Dedifferentiated amniotic fluid mesenchymal stem cell (primary cell): ENCODE data around the gene KCTD16.
A peak's percentile ranks its signal among the peaks of the same experiment; 100 is the strongest.

Experiments used
- DNase-seq: peaks from one replicate; pipeline ENCODE4 v3.0.0-alpha.2; 2016; ENCODE audit errors: extremely low spot score

KCTD16 gene

DNA sequence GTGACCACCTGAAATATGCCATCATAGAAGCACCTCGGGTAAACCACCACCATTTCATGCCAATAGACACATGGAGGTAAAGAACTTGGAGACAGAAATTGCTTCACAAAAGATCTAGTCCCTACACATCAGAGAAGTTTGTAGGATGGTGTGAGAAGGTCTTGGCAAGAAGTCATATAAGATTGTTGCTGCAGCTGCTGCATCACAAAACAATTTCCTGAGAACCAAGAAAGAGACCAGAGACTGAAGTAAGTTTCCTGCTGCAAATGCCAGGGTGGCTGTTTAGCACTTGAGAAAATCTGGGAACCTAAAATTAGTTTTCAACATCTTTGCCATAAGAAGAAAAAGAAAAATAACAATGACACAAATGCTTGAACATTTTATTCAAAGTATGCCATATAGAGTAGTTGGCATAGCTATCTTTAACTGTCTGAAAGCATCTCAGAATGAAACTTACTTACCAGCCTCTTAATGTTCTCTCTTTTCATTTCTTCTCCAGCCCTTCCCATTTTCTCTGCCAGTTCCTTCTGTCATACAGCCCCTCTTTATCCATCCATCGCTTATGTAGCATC, 114.3 kb downstream of the KCTD16 start:
- DNase-seq: peak; percentile 44

DNA sequence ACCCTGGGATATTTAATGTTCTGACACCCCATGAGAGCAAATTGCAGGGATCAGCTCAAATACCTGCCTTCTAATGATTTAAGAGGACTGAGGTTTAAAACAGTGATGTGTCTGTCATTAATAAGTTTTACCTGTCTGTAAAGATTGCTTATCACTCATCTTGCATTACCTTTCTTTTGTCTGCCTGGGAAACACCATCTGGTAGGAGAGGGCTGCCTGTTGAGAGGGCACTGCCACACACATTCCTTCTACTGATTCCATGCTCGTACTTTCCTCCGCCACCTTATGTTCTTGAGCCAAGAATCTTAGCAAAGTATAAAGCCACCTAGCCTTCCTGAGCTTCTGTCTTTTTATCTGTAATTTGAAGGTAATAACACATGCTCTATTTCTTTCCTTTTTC, 118.6 kb downstream of the KCTD16 start:
- DNase-seq: no peak

DNA sequence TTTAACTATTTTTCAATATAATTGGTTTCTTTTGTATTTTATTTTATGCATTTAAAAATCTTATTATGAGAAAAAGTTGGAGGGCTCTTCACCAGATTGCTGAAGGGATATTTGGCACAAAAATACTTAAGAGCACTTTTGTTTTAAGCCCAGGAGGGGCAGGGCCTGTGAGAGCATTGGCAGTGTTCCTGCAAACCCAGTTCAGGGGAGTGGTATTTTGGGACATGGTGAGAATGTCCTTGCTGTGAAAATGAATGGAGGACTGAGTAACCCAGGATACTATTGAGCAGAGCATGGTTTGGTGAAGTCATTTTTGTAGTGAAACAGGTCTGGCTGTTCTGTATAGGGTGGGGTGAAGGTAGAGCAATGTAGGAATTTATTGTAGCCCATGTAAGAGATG, 121.4 kb downstream of the KCTD16 start:
- no peak for DNase-seq

DNA sequence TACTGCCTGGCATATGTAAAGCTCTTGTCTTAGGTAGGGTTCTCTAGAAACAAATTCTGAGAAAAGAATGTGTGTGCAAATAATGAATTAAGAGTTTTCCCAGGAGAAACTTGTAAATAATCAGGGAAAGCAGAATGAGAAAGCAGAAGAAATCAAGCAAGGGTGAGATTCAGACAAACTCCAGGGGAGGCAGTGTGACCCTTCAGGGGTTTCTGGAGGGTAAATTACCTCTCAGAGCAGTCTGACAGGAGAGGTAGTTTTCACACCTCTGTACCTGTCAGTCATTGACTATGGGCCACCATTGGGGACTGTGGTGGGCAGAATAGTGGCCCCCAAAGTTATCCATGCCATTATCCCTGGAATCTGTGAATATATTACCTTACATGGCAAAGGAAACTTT, 124.6 kb downstream of the KCTD16 start:
- DNase-seq: no peak

DNA sequence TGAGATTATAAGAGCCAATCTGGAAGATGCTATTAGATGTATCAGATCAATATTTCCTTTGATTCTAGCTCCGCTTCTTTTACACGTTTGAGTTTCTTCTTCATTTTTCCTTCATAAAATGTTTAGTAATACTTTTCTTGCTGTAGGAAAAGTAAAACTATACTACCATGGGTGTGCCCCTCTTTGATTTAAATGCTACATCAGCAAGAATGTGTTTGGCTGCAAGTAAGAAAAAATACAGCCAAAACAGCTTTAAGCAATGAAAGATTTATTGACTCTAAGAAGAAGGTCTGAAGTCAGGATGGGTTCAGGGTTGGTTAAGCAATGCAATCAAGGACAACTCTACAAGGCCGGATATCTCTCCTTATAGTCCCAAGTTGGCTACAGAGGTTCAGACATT, 126.4 kb downstream of the KCTD16 start:
- DNase-seq: no peak

DNA sequence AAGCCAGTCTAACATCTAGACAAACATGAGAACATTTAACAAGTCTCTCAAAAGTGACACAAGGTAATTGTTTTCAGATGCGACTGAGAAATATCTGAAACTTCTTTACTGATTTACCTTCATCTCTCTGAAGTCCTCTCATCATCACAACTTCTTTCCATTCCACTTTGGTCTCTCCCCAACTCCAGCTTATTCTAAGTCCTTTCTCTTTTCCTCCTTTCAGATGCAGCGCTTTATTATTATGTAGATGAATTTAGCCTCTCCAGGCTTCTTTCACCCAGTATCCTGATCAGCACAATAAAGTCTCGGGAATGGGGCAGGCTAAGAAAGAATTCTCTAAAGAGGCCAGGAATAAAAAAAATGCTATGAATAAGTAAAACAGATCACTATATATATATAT, 128.0 kb downstream of the KCTD16 start:
- DNase-seq: no peak

DNA sequence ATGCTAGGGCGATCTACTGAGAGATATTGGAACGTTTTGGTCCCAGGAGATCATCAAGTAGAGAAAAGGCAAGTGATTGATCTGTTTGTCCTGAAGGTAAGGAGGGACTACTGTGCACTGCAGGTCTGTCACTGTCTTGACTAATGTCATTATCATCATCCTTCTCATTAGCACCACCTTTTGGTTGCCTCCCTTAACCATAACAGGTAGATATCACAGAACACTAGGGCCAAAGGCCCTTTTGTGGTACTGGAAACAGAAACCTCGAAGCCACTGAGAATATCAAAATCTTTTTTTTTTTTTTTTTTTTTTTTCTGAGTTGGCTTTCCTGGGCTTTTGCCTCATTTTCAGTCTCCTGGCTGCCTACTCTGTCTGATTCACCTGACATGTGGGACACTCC, 134.0 kb downstream of the KCTD16 start:
- no peak for DNase-seq

DNA sequence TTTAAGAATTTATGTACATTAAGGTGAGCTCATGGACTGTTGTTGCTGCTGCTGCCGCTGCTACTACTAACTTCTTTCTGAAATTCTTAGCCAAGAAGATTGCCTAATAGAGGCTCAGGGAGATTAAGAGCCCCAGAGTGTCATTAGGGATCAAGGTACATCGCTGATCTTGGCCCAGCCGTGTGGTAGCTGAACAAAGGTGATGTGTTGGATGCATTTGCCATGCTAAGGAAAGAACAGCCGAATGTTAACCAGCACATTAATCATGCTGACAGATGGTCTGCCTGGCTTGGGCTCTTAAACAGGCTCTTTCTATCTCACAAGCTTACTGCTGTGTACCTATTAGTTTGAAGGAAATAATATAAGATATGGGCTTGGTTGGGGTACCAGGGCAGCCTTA, 137.1 kb downstream of the KCTD16 start:
- no peak for DNase-seq

DNA sequence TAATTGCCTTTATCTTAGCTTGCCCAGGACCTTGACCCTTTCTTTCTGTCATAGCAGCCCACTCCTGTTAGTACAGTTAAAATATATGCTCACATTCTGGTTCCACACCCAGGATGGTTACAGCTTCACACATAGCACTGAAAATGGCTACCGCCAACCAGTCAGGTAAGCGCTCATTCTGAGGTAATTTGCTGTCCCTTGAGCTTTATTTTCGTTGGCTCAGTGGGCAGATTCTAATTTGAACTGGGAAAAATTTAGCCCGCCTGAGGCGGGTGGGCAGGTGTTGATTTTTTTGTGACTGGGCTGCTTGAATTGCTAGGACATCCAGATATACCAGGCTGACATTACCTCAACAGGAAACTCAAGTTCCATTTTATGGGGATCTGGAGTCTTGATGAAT, 137.5 kb downstream of the KCTD16 start:
- no peak for DNase-seq

DNA sequence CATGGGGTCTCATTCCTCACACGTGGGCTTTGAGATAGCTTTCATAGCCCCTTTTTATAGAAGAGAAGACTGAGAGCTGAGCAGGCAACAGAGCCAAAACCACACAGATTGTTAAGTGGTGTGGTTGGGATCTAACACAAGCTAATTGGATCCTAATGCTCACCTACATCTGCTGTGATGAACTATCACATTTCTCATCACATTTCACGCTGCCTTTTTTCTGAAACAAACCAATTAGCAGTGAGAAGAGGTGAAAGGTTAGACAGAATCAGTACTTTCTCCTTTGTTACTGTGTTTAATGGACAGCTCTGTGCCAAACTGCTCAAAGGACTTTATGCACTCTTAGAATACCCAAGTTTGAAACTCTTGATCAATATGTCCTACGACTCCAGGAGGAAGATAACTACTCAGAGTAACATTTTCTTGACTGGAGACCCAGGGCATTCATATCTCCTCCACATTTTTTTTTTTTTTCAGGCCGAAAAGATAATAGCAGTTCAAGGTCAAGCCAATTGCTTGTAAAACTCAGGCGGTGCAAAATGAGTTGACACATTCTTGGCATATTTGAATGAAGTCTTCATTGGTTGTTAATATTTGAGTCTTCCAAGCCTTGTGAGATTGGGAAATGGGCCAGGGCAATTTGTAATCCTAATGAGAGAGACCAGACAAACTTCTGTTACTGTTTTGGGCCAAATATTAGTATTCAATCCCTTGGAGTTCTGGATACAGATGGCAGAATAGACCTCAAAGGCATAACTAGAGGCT, 138.4 kb downstream of the KCTD16 start:
- no peak for DNase-seq

DNA sequence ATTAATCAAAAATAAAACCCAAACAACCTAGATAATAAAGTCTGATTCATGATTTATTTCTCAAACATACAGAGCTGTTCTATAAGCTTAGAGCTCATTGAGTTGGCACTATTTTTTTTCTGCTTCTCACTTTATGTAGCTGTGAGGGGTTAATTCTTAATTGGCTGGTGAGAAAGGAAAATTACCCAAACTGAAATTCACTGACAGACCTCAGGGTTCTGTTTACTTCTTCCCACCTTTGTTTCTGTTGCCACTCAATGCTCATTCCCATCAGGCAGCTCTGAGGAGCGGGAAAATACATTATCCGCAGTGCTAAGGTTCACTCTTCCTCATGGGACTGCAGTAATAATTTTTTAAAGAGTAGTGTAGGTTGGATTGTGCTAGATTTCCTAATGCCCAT, 139.9 kb downstream of the KCTD16 start:
- no peak for DNase-seq

DNA sequence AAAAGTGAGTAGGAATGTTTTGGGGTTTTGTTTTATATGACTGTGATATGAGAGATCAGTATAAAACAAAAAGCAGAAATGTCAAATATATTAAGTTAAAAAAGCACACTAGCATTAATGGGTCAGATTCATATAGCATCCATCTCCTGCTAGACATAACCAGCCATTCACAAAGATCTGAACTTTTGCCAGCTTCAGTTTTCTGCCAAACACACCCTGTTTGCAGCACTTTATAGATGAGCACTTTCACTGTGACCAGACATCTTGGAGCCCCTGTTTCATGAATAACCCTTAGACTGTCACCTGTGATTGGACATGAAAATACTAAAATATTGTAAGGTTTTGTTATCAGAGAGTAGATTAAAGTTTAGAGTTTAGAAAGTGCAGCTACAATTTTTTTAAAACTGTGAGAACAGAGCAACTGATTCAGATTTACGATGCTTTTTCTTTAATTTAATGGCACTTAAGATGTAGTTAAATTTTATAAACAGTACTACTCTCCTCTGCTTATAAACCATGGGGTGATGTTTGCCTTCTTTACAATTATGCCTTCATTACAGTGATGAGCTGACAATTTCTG, 142.6 kb downstream of the KCTD16 start:
- DNase-seq: no peak

DNA sequence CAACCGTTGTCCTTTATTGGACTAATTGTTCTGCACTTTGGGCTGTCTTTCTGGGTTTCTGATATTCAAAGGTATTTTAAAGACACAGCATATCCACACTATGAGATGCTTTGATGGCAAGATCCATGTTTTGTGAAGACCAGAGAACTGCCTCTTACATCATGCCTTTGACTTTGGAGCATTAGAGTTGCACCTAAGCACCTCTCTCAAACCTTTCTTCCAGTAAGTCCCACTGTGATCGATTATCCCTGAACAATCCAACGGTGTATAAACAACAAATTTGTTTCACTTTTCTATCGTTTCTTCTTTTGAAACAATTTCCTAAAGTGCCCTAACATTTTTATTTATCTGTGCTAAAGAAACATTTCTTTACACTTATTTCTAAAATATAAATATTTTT, 144.4 kb downstream of the KCTD16 start:
- DNase-seq: no peak

DNA sequence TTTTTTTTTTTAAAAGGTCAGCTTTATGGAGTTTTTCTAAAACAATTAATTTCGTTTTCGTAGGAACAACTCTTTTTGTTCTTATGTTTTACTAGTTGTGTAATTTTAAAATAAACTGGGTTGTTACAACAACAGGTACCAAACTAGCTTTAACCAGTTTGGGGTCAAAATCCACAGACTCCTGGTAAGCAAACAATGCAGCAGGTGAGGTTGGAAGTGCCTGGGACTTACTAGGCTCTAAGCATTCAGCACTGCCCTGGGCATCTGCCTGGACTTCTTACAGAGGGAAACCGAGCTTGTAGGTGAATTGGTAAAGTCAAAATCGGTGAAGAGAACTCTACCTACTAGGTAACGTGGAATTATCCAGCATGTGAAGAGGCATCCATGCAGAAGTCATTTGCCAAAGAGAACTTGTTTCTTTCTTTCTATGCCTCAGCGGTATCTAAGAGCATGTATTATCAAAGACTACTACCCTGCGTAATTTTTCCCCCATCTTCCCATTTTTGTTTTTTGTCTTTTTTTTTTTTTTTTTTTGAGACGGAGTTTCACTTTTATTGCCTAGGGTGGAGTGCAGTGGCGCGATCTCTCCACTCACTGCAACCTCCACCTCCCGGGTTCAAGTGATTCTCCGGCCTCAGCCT, 145.4 kb downstream of the KCTD16 start:
- DNase-seq: no peak

DNA sequence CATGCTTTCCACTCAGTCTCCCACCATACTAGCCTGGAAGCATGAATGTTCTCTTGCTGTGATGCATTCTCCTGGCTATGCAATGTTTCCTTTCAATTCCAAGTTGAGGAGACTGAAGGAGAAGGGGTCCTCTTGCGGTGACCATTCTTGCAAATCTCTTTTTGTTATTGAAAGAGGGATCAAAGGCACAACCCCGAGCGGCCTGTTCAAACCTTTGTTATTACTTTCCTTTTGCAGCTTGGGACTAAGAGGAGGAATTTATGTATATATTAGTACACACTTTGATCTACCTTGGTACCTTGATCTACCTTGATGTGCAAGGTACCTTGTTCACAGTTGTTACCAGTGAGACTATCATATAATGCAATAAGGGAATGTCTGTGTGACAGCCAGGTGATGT, 147.3 kb downstream of the KCTD16 start:
- DNase-seq: no peak

DNA sequence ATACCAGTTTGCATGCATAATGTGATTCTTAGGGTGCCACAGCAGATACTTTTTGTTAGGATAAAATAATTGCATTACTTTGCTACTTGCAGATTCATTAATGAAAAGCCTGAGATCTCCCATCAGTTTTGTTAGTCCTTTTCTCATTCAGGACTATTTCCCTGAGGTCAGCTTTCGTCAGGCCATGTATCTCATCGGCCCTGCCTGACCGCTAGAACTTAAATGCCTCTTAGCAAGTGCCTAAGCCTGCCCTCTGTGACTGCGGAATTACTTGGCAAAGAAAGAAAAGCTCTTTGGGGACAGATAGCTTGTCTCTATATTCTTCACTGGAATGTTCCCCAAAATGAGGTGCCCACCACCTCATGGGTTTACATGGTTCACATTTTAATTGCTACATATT, 147.8 kb downstream of the KCTD16 start:
- no peak for DNase-seq

DNA sequence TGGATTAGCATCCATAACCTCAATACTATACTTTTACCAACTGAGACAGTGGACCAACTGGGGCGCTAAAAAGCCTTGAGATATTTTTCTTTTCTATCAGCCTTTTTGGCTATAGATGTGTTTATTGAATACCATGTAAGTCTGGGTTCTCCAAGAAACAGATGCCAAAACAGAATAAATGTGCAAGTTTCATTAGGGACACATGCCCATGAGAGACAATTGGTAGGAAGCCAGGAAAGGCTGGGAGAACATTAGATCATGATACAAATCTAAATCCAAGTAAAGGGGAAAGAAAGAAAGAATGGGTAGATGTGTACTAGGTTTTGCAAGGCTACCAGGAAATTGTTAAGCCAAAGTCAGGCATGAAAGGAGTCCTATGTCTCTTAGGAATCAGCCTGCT, 152.5 kb downstream of the KCTD16 start:
- DNase-seq: no peak

DNA sequence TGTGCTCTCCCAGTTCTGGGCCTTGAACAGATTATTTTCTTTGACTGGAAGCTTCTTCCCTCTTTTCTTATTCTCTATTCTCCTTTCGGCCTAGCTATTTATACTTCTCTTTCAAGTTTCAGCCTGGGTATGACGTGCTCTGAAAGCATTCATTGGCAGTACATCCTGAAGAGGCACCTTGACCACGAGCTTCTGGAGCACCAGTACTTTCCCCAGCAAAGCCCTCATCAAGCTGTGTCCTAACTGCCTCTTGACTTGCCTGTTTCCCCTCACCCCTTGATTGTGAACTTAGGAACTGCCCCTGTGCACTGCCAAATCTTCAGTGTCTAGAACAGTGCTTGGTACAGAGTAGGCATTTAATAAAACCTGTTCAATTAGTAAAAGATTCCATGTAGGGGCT, 154.9 kb downstream of the KCTD16 start:
- DNase-seq: no peak

DNA sequence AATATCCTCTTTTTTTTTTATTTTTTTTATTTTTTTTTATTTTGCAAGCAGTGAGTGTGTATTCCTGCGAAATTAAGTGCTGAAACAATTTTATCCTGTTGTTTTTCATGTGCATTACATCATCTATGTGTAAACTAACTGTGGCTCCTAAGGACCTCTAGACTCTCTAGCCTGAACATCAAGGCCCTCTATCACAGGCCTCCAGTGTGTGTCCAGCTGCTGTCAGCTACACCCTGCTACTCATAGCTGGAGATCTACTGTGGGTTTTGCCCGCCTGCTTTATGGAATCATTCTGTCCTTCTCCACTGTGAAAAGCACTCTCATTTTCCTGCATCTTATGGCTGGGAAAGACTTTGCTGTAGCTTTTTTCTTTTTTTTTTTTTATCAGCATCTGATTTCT, 157.8 kb downstream of the KCTD16 start:
- DNase-seq: no peak

DNA sequence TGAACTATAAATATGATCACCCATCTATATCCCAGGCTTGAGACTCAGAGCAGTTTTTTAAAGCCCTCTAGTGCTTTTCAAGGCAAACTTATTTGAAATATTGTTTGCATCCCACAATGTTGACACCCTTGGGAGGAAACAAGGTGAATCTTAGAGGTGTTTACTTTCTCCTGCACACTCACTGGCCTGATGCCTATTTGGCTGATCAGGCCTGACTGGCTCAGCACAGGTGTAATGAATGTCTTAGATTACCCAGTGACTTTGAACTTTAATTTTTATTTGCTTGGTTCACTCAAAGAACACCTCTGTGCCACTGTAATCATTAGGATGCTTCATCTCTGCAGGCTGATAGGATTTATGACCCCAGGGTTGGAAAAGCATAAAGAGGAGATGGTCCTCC, 158.3 kb downstream of the KCTD16 start:
- DNase-seq: no peak

DNA sequence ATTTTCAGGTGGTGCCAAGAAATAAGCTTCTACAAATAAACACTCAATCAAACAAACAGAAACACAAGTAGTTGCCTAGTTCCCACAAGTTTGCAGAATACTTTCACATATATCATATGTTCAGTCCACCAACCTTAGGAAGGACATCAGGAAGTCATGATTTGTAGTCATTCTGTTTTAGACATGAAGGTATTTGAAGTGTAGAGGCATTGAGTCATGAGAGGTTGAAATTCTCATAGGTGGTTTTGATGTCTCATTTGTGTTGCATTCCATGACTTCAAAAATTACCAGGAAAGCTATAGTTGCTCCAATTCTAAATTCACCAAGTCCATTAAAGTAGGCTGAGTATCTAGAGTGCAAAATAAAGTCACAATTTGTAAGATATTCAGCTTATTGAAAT, 159.0 kb downstream of the KCTD16 start:
- no peak for DNase-seq

DNA sequence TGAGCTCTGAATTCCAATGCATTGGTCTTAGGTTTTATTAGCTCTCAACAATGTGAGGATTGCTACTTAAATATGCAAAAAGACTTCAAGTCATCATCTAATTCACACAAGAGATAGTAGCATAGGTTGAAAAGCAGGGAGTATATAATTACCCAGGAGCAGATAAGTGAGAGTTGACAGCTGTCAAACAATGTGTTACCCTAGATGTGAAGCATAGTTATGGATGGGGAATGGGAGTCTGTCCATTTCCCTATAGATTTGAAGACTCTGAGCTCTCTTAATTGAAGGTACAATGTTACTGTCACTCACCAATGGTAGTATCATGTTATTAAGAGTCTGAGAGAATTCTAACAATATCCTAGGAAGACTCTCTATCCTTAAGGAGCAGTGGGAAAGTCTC, 160.7 kb downstream of the KCTD16 start:
- DNase-seq: no peak

DNA sequence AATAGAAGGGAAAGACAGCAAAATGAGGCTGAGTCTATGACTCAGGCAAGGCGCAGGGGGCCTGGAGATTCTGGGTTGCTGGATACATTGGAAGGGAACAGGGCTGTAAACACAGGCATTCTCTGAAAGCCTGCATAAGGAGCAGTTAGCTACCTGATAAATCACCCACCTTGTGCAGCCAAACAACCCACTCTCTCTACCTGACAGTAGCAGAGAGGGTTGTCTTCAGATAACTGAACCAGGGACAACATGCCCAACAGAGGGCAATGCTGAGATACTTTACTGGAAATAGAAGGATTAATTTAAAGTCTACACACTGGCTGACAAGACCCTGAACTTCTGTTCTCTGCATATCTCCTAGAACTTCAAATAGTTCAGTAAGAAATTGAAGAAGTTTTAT, 161.6 kb downstream of the KCTD16 start:
- DNase-seq: no peak
